GM06990 (cell line): ENCODE measurements around the gene RAB3IP.
"Not testable (repeated sequence)": the region's sequence is repeated elsewhere in the genome, so short reads cannot be mapped to it uniquely, and the experiment has no call there.

Experiments used
- DNase-seq: peaks from one replicate; pipeline ENCODE4 v3.0.0-alpha.2; 2011; ENCODE audit not compliant: insufficient read length; ENCODE audit errors: extremely low read depth
- H3K27me3 ChIP-seq: replicated peaks from 2 replicates; pipeline ENCODE4 v1.6.0; 2011; ENCODE audit warnings: low read length; ENCODE audit not compliant: control insufficient read depth, insufficient read depth
- H3K36me3 ChIP-seq: 2 replicates; pipeline ENCODE4 v1.5.1; 2011; ENCODE audit warnings: low read length; ENCODE audit not compliant: control insufficient read depth, insufficient read depth
- H3K4me3 ChIP-seq: replicated peaks from 2 replicates; pipeline ENCODE4 v1.5.1; 2011; ENCODE audit warnings: low read depth, mild to moderate bottlenecking, control low read depth, low read length
- CTCF ChIP-seq: IDR thresholded peaks from 2 replicates; pipeline ENCODE4 v1.5.1; 2011; ENCODE audit warnings: low read length, control low read depth, mild to moderate bottlenecking, inconsistent platforms; ENCODE audit not compliant: insufficient read depth, poor library complexity, severe bottlenecking

Gene RAB3IP

GRCh38 chr12:69851976-69852375, 113.3 kb downstream of the RAB3IP start:
- no peak for DNase-seq
- TF ChIP-seq CTCF = no peak
- Histone ChIP-seq H3K27me3 (no peaks in the 10 kb centered on the region), H3K36me3 (no peaks in the 10 kb centered on the region), H3K4me3 (no peak overlapping the region)

GRCh38 chr12:69853176-69853961, 114.7 kb downstream of the RAB3IP start:
- H3K27me3 ChIP-seq, H3K4me3 ChIP-seq, DNase-seq, H3K36me3 ChIP-seq: not testable (repeated sequence)

GRCh38 chr12:69866698-69867097, 128.0 kb downstream of the RAB3IP start:
- Histone ChIP-seq H3K27me3 (no peaks in the 10 kb centered on the region), H3K36me3 (no peaks in the 10 kb centered on the region), H3K4me3 (no peak overlapping the region)
- DNase-seq = no peak
- TF ChIP-seq CTCF = no peak

GRCh38 chr12:69868695-69869094, 130.0 kb downstream of the RAB3IP start:
- no peaks in the 10 kb centered on the region for H3K36me3 ChIP-seq
- no peak for DNase-seq
- no peak overlapping the region for H3K4me3 ChIP-seq
- TF ChIP-seq CTCF = no peak
- no peaks in the 10 kb centered on the region for H3K27me3 ChIP-seq

- H3K4me3 ChIP-seq = no peak overlapping the region
Measured at GRCh38 chr12:69872804-69873203, 134.1 kb downstream of the RAB3IP start.

More at GRCh38 chr12:69872804-69873203, 134.1 kb downstream of the RAB3IP start:
- Histone ChIP-seq H3K27me3 (no peaks in the 10 kb centered on the region), H3K36me3 (no peaks in the 10 kb centered on the region)
- TF ChIP-seq CTCF = no peak
- no peak for DNase-seq
